ENCODE measurements around the gene ANKRD16.
"Not testable (repeated sequence)": the region's sequence is repeated elsewhere in the genome, so short reads cannot be mapped to it uniquely, and the experiment has no call there.

Gene ANKRD16

DNA sequence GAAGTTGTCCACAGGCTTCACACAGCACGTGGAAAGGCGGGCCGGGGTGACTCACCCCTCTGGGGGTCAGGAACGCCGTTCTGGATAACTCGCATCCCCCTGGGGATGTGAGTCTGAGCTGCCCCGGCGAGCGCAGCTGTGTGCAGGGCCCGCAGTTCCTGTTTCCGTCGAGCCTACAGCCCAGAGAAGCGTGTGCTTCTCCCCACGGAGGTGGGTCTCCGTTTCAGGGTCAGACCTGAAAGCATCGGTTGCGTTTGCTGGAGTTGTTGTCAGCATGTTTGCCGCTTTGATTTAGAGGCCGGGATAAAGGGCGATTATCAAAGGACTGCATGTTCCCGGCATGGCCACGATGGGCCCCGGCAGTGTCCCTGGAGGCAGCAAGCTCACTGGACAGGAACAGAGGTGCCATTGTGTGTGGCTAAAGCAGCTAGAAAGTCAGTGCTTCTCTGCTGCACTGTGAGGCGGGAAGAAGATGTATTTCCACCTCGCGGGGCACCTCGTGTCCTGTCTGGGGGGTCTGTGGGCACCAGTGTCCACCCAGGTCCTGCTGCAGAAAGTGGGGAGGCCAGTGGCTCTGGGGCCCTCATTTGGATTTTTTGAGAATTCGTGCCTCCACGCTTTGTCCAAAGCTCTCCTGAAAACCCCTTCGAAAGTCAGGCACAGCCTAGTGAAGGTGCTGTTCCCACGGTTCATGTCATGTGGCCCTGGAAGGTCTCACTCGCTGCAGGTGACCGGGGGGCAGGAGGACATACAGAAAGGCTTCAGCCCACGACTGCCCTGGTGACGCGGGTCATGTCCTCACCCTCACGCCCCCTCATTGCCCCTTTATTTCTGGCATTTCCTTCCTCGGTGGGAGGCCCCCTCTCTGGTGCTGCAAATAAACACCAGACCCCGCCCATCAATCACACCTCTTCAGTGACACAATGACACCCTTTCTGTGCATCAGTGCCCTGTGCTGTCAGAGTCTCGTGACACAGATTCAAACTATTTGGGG, 49.1 kb downstream of the ANKRD16 start:
- Mint-ChIP-seq H3K9me3 (no peaks in the 10 kb centered on the region), H3K4me1 (no peaks in the 10 kb centered on the region), H3K27me3 (peaks cover 16% of the 10 kb centered on the region), H3K27ac (ENCODE audit: low read depth) (no peak overlapping the region), H3K4me3 (no peak overlapping the region), H3K36me3 (ENCODE audit: insufficient read depth) (peaks cover 3% of the 10 kb centered on the region)
- no peak for ATAC-seq (replicated peaks; ENCODE audit: extremely low read depth, poor library complexity, severe bottlenecking)
- DNase-seq (ENCODE audit: low spot score in 2 of 2): no peak

DNA sequence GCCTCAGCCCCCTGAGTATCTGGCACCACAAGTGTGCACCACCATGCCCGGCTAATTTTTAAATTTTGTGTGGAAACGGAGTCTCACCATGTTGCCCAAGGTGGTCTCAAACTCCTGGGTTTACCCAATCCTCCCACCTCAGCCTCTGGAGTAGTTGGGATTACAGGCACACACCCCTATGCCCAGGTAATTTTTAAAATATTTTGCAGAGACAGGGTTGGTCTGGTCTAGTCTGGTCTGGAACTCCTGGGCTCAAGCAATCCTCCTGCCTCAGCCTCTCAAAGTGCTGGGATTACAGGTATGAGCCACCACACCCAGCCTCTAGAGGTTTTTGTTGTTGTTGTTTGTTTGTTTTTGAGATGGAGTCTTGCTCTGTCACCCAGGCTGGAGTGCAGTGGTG, 53.5 kb downstream of the ANKRD16 start:
- not testable (repeated sequence) for H3K4me3 Mint-ChIP-seq; H3K27me3 Mint-ChIP-seq; DNase-seq (ENCODE audit: low spot score in 2 of 2); H3K4me1 Mint-ChIP-seq; ATAC-seq (replicated peaks; ENCODE audit: extremely low read depth, poor library complexity, severe bottlenecking); H3K9me3 Mint-ChIP-seq; H3K27ac Mint-ChIP-seq (ENCODE audit: low read depth); H3K36me3 Mint-ChIP-seq (ENCODE audit: insufficient read depth)

DNA sequence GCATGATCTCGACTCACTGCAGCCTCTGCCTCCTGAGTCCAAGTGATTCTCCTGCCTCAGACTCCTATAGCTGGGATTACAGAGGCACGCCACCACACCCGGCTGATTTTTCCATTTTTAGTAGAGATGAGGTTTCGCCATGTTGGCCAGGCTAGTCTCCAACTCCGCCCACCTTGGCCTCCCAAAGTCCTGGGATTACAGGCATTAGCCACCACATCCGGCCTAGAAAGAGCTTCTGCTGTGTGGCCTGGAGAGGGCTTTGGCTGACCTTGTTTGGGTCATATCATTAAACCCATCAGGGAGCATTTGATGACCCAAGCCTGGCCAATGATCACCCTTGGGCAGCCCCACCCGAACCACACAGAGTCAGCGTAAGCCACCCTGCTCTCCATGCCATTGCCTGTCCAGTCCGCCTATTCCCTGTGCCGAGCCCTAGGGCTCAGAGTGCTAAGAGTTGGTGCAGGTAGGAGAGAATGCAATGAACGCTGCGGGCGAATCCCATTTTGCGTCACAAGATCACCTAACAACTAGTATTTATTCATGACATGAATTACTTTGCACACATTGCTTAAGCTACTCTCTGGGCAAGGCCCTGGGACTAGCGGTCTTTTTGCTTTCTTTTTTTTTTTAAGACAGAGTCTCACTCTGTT, 54.1 kb downstream of the ANKRD16 start:
- DNase-seq (ENCODE audit: low spot score in 2 of 2): no peak
- H3K27ac Mint-ChIP-seq (ENCODE audit: low read depth): no peak overlapping the region
- H3K27me3 Mint-ChIP-seq: no peaks in the 10 kb centered on the region
- H3K4me3 Mint-ChIP-seq: no peak overlapping the region
- no peaks in the 10 kb centered on the region for H3K36me3 Mint-ChIP-seq (ENCODE audit: insufficient read depth)
- no peaks in the 10 kb centered on the region for H3K4me1 Mint-ChIP-seq
- H3K9me3 Mint-ChIP-seq: no peaks in the 10 kb centered on the region
- ATAC-seq (replicated peaks; ENCODE audit: extremely low read depth, poor library complexity, severe bottlenecking): no peak

DNA sequence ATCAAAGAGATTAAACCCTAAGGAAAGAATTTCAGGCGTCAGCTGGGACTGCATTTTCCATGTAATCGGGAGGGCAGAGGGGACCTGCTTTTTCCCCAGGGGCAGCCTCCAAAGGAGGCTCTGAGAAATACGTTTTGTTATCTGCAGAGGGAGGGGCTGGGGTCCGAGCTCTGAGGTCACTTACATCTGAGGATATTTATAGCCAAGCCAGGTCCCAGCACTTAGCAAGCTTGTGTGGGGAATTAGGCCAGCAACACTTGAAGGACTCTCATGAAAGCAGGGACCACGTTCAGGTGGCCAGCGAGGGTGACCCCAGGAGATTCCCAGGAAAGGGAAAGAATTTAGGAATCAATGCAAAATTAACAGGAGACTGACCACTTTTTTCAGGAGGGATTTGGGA, 55.9 kb downstream of the ANKRD16 start:
- H3K36me3 Mint-ChIP-seq (ENCODE audit: insufficient read depth): no peaks in the 10 kb centered on the region
- H3K27me3 Mint-ChIP-seq: no peaks in the 10 kb centered on the region

DNA sequence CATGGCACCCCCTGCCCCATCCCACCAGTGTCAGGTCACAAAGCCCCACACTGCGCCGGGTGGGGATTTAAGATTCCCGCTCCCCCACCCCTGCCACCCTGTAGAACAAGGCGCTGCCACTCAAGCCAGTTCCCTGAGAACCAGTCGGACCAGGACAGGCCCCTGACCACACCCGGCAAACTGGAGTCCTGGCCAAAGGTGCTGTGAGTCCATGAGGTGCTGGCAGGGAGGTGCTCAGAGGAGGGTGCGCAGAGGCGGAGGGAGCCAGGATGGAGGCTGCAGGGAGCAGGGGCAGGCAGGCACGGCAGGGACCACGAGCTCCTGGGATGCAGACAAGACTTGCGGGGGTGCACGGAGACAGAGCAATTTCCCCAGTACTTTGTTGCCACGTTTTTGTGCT, 56.7 kb downstream of the ANKRD16 start:
- Mint-ChIP-seq H3K4me1 (no peaks in the 10 kb centered on the region), H3K27ac (ENCODE audit: low read depth) (no peak overlapping the region), H3K9me3 (no peaks in the 10 kb centered on the region), H3K27me3 (no peaks in the 10 kb centered on the region), H3K36me3 (ENCODE audit: insufficient read depth) (no peaks in the 10 kb centered on the region), H3K4me3 (no peak overlapping the region)
- no peak for ATAC-seq (replicated peaks; ENCODE audit: extremely low read depth, poor library complexity, severe bottlenecking)
- DNase-seq (ENCODE audit: low spot score in 2 of 2): no peak

More for the DNA sequence above, 55.9 kb downstream of the ANKRD16 start:
- Mint-ChIP-seq H3K4me3 (no peak overlapping the region), H3K4me1 (no peaks in the 10 kb centered on the region), H3K9me3 (no peaks in the 10 kb centered on the region), H3K27ac (ENCODE audit: low read depth) (no peak overlapping the region)
- no peak for DNase-seq (ENCODE audit: low spot score in 2 of 2)
- ATAC-seq (replicated peaks; ENCODE audit: extremely low read depth, poor library complexity, severe bottlenecking): no peak

DNA sequence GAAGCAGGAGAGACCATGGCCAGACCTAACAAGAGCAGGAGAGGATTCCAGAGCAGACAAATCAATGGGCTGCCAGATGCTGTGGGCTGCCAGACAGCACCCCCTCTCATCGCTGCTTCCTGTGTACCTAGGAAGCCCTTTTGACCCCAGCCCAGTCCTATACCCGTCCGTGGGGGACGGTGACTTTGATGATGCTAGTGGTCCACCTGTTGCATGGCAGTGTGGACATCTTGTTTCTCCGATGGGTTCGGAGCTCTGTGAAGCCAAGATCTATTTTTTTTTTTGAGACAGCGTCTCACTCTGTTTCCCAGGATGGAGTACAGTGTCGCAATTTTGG, 58.3 kb downstream of the ANKRD16 start:
- Mint-ChIP-seq H3K36me3 (ENCODE audit: insufficient read depth) (no peaks in the 10 kb centered on the region), H3K27me3 (no peaks in the 10 kb centered on the region), H3K9me3 (no peaks in the 10 kb centered on the region), H3K4me3 (no peak overlapping the region), H3K4me1 (no peaks in the 10 kb centered on the region), H3K27ac (ENCODE audit: low read depth) (no peak overlapping the region)
- ATAC-seq (replicated peaks; ENCODE audit: extremely low read depth, poor library complexity, severe bottlenecking) (no peak), DNase-seq (ENCODE audit: low spot score in 2 of 2) (no peak)

DNA sequence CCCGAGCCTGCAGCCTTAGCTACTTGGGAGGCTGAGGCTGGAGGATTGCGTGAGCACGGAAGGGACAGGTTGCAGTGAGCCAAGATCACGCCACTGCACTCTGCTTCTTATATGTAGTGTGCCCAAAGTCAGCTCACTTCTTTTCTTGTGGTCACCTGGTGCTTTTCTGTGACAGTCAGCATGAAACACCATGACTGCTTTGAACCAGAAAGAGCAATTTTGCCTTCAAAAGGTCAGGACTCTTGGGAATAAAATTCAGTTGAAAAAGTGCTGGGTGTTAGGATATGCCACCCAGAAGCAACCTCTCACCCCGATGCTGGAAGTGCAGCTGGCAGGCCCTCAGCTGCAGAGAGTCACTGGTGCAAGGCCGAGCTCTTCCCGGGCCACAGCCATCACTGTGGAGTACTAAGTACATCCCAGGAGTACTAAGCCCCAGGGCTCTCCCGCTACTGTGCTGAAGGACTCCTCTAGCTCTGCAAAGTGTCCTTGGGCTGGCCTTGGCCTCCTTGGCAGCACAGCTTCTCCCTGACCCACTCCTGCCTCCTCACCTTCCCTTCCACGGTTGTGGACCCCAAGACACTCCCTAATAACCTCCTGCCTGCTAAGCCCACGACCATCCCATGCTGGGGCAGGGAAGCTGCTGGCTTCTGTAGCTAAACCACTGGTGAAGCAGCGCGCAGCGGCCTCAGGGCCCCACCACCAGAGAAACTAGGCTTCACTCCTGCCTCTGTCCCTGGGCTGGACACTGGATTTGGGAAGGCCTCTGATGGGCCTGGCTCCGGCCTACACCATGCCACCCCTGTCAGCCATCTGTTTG, 58.9 kb downstream of the ANKRD16 start:
- no peak overlapping the region for H3K27ac Mint-ChIP-seq (ENCODE audit: low read depth)
- no peak overlapping the region for H3K4me3 Mint-ChIP-seq
- H3K36me3 Mint-ChIP-seq (ENCODE audit: insufficient read depth): no peaks in the 10 kb centered on the region
- ATAC-seq (replicated peaks; ENCODE audit: extremely low read depth, poor library complexity, severe bottlenecking): no peak
- no peaks in the 10 kb centered on the region for H3K4me1 Mint-ChIP-seq
- no peaks in the 10 kb centered on the region for H3K27me3 Mint-ChIP-seq
- DNase-seq (ENCODE audit: low spot score in 2 of 2): no peak
- no peaks in the 10 kb centered on the region for H3K9me3 Mint-ChIP-seq

DNA sequence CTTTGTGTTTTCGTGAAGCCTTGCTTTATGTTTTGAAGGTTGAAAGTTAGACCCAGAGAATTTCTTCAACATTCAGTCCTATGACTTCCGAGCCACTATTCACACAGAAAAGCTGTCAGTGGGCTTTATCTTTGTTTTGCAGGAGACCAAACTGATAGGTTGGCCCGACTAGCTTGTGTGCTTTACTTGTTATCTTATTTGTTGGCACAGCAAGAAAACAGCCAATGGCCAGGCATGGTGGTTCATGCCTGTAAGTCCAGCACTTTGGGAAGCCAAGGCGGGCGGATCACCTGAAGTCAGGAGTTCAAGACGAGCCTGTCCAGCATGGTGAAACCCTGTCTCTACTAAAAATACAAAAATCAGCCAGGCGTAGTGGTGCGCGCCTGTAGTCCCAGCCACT, 60.4 kb downstream of the ANKRD16 start:
- H3K4me3 Mint-ChIP-seq: no peak overlapping the region
- DNase-seq (ENCODE audit: low spot score in 2 of 2) (no peak), ATAC-seq (replicated peaks; ENCODE audit: extremely low read depth, poor library complexity, severe bottlenecking) (no peak)
- no peaks in the 10 kb centered on the region for H3K4me1 Mint-ChIP-seq
- no peaks in the 10 kb centered on the region for H3K9me3 Mint-ChIP-seq
- H3K36me3 Mint-ChIP-seq (ENCODE audit: insufficient read depth): no peaks in the 10 kb centered on the region
- H3K27ac Mint-ChIP-seq (ENCODE audit: low read depth): no peak overlapping the region
- H3K27me3 Mint-ChIP-seq: no peaks in the 10 kb centered on the region

DNA sequence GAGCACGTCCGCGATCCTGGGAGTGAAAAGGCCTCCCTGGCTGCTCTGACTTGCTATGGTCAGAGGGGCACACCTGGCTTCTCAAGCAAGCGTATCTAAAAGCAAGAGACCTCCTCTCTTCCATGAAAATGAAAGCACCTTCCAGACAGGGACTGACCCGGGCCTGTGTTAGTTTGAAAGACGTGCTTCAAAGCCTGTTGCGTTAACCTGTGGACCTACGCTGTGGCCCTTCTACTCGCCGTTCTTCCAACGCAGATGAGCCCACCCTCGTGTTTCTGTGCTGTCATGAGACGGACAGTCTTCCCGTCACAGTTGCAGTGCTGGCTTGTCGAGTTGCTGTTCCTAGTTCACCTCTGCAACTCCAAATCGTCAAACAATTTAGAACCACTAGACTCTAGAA, 61.0 kb downstream of the ANKRD16 start:
- no peak for DNase-seq (ENCODE audit: low spot score in 2 of 2)
- Mint-ChIP-seq H3K27ac (ENCODE audit: low read depth) (no peak overlapping the region), H3K9me3 (no peaks in the 10 kb centered on the region), H3K4me3 (no peak overlapping the region), H3K36me3 (ENCODE audit: insufficient read depth) (no peaks in the 10 kb centered on the region), H3K27me3 (no peaks in the 10 kb centered on the region), H3K4me1 (no peaks in the 10 kb centered on the region)
- no peak for ATAC-seq (replicated peaks; ENCODE audit: extremely low read depth, poor library complexity, severe bottlenecking)

DNA sequence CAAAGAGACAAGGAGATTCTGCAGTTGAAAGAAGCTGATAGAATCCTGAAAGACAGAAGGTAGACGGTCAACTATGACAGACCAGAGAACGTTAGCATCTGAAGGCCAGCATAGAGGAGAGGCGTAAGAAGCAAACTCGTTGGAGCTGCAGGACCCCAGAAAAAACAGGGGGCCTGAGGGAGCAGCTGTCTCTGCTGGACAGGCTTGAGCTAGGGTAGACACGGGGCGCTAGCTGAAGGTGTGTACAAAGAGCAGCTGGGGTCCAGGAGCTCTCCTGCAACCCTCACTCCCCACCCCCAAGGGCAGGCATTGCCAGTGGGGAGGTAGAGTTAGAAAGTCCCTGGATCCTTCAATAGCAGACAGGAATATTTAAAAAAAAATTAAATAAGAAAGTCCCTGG, 61.9 kb downstream of the ANKRD16 start:
- Mint-ChIP-seq H3K4me3 (no peak overlapping the region), H3K9me3 (no peaks in the 10 kb centered on the region), H3K36me3 (ENCODE audit: insufficient read depth) (no peaks in the 10 kb centered on the region), H3K27ac (ENCODE audit: low read depth) (no peak overlapping the region), H3K27me3 (no peaks in the 10 kb centered on the region), H3K4me1 (no peaks in the 10 kb centered on the region)
- DNase-seq (ENCODE audit: low spot score in 2 of 2) (no peak), ATAC-seq (replicated peaks; ENCODE audit: extremely low read depth, poor library complexity, severe bottlenecking) (no peak)

DNA sequence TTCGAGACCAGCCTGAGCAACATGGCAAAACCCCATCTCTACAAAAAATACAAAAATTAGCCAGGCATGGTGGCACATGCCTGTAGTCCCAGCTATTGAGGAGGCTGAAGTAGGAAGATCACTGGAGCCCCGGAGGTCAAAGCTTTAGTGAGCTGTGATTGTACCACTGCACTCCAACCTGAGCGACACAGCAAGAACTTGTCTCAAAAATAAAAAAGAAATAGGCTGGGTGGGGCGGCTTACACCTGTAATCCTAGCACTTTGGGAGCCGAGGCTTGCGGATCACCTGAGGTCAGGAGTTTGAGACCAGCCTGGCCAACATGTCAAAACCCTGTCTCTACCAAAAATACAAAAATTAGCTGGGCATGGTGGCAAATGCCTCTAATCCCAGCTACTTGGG, 63.2 kb downstream of the ANKRD16 start:
- not testable (repeated sequence) for H3K4me1 Mint-ChIP-seq; H3K36me3 Mint-ChIP-seq (ENCODE audit: insufficient read depth); ATAC-seq (replicated peaks; ENCODE audit: extremely low read depth, poor library complexity, severe bottlenecking); DNase-seq (ENCODE audit: low spot score in 2 of 2); H3K27me3 Mint-ChIP-seq; H3K9me3 Mint-ChIP-seq; H3K27ac Mint-ChIP-seq (ENCODE audit: low read depth); H3K4me3 Mint-ChIP-seq

DNA sequence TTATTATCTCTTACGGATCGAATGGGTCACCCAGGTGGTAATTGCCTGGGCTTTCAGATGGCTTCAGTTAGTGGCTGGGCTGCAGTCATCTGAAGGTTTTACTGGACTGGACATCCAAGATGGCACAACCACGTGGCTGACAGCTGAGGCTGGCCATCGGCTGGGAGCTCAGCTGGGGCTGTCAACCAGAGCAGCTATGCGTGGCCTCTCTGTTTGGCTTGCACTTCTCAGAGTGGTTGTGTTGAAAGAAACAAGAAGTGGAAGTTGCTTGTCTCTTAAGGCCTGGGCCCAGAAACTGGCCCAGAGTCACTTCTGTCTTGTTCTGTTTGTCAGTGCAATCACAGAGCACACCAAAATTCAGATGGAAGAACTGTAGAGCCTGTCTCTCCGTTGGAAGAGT, 70.8 kb downstream of the ANKRD16 start:
- peaks cover 2% of the 10 kb centered on the region for H3K36me3 Mint-ChIP-seq (ENCODE audit: insufficient read depth)
- H3K9me3 Mint-ChIP-seq: no peaks in the 10 kb centered on the region
- ATAC-seq (replicated peaks; ENCODE audit: extremely low read depth, poor library complexity, severe bottlenecking) (no peak), DNase-seq (ENCODE audit: low spot score in 2 of 2) (no peak)
- peaks cover 13% of the 10 kb centered on the region for H3K4me1 Mint-ChIP-seq
- H3K27ac Mint-ChIP-seq (ENCODE audit: low read depth): peak overlapping the region; percentile 72
- H3K27me3 Mint-ChIP-seq: no peaks in the 10 kb centered on the region
- H3K4me3 Mint-ChIP-seq: no peak overlapping the region

DNA sequence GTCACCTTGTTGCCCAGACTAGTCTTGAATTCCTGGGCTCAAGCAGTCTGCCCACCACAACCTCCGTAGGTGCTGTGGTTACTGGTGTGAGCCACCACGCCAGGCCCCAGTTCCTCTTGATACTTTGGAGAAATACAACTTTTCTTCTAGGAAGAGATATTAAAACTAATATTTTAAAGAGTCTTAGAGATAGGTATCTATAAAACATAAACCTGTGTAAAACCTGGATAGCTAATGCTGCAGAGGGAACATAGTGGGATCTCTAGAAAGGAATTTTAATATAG, 71.7 kb downstream of the ANKRD16 start:
- DNase-seq (ENCODE audit: low spot score in 2 of 2) (no peak), ATAC-seq (replicated peaks; ENCODE audit: extremely low read depth, poor library complexity, severe bottlenecking) (no peak)
- Mint-ChIP-seq H3K27ac (ENCODE audit: low read depth) (peak overlapping the region; percentile 35), H3K36me3 (ENCODE audit: insufficient read depth) (peaks cover 8% of the 10 kb centered on the region), H3K27me3 (no peaks in the 10 kb centered on the region), H3K4me3 (no peak overlapping the region), H3K9me3 (no peaks in the 10 kb centered on the region), H3K4me1 (peaks cover 13% of the 10 kb centered on the region)
